Hepatocyte (in vitro differentiated cells): ENCODE measurements around the gene ZNF407.

Experiments
- CTCF ChIP-seq: fragments of 200-600 bp; sonication (generic); IDR thresholded peaks from 2 replicates; pipeline ENCODE4 v1.5.1; 2016; ENCODE audit warnings: antibody characterized with exemption, mild to moderate bottlenecking; ENCODE audit not compliant: poor library complexity
- EZH2 ChIP-seq: fragments of 200-600 bp; sonication (generic); IDR thresholded peaks from 2 replicates; pipeline ENCODE4 v1.6.1; 2016; ENCODE audit warnings: antibody characterized with exemption, mild to moderate bottlenecking, borderline replicate concordance

DNA sequence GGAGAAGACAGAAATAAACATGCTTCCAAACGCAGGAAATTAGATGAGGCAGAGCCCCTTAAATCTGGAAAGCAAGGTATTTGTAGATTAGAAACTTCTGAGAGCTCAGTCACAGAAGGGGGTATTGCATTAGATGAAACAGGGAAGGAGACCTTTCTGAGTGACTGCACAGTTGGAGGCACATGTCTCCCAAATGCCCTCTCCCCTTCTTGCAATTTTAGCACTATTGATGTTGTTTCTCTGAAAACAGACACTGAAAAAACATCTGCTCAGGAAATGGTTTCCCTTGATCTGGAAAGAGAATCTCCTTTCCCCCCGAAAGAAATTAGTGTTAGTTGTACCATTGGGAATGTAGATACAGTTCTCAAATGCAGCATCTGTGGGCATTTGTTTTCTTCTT, 33.5 kb downstream of the ZNF407 start:
- no peak for TF ChIP-seq EZH2
- TF ChIP-seq CTCF, result no peak
